Medulla oblongata (tissue), 1 donor: ENCODE measurements around the gene TCEANC2.
"Not testable (repeated sequence)": the region's sequence is repeated elsewhere in the genome, so short reads cannot be mapped to it uniquely, and the experiment has no call there.

ENCODE experiments used
- DNase-seq: peaks from one replicate; pipeline ENCODE4 v3.0.0-alpha.2; 2015; ENCODE audit errors: extremely low spot score

The TCEANC2 gene

DNA sequence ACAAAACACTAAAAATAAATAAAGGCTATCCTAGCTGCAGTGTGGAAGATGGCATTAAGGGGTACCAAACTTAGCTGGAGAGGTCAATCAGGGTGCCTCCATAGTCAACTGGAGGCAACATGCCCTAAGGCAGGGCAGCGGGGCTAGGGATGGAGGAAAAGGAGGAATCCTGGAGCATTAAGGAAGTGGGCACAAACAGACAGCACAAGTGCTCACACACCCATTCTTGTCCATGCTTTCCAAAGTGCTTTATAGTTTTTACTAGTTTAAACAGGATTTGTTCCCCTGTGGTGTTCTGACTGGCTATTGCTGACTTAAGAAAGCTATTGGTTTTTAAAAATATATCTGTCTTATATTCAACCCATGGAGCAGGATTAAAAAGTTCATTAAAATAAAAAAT lies 33.3 kb downstream of the TCEANC2 start:
- no peak for DNase-seq

DNA sequence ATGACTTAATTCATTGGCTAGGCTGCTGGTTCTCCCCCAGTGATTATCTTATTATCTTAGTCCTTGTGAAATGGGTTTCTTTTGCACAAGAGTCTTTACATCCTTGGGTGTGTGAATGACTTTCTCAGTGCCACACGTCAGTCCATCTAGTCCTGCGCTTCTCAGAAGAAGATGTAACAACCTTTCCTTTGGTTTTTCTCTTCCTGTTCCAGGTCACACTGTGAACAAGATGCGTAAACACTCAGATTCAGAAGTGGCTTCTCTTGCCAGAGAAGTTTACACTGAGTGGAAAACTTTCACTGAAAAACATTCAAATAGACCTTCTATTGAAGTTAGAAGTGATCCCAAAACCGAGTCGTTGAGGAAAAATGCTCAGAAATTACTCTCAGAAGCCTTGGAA lies 35.0 kb downstream of the TCEANC2 start:
- no peak for DNase-seq

DNA sequence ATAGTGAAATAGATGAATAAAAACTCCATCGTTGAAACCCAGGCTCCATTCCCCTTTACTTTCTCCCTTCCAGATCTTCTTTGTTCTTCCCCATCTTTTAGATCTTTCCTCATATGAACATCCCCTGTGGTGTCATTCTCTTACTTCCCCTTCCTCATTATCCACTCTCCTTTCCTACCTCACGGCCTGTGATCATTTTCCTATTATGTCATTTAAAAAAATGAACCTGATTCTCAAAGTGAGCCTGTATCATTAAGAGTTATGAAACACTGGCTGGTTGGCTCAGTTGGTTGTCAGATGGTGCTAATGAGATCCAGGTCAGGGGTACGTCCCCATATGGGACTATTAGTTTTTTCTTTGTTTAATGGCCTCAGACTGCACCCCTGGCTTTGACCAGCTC lies 38.3 kb downstream of the TCEANC2 start:
- no peak for DNase-seq

DNA sequence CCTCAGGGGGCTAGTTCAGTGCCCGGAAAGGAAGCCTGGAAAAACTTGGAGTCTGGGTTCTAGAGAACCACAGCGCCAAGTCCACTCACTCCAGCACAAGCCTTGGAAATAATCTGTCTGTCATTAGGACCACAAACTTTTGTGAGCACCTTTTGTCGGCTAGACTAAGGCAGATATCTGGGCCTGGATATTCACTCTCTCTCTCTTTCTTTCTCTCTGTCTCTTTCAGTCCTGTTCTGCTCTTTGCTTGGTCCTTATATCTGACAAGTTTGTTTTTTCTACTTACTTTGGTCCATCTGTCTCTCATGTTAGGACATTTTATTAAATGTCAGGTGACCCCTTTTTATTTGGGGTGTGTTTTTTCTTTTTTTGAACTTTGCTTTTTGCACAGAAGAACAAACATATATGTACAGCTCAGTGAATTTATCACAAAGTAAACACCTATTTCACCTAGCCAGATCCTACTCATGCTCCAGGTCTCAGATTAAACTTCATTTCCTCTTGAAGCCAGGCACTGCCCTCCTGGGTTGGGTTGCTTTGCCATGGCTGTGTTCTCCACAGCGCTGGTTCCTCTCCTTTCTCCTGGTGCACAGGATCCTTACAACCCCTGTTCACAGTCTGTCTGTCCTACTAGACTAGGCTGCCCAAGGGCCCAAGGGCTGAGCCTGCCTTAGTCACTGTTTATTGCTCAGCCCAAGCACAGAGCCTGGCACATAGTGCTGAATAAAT lies 40.8 kb downstream of the TCEANC2 start:
- no peak for DNase-seq

DNA sequence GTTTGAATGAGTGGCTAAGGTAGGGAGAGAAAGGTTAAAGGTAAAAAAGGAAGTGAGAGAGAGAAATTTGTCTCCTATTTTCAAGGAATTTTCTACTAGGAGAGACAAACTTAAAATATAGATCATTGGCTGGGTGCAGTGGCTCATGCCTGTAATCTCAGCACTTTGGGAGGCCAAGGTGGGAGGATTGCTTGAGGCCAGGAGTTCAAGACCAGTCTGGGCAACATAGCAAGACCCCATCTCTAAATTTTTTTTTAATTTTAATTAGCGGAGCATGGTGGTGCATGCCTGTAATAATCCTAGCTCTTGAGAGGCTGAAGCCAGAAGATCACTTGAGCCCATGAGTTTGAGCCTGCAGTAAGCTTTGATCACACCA lies 41.3 kb downstream of the TCEANC2 start:
- DNase-seq: not testable (repeated sequence)

DNA sequence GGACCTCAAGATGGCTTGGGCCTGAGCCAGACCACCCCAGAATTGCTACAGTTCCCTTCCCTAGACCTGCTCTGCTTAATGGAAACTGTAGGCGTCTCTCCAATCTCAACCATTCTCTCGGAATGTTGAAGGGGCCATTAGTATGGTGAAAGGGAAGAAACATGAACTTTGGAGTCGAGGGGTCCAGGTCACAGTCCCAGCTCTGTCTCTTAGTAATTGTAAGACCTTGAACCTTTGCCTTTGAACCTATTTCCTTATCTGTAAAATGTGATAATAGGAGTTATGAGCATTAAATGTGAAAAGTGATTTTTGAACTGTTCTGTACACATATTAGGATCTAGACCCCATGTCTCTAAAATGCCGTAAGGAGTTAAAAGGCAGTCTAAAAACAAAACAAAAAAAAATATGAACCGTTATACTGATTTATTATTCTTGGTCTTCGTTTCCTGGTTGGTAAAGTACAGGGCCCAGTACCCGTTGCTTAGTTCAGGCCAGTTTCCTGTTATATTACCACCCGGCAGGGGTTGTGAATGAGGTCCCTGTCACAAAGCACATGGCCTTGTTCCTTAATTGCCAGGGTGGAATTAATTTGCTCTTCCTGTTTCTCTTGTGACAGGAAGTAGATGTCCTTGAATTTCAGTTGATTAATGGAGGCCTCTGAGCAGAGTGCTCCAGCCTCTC lies 42.3 kb downstream of the TCEANC2 start:
- DNase-seq: no peak

DNA sequence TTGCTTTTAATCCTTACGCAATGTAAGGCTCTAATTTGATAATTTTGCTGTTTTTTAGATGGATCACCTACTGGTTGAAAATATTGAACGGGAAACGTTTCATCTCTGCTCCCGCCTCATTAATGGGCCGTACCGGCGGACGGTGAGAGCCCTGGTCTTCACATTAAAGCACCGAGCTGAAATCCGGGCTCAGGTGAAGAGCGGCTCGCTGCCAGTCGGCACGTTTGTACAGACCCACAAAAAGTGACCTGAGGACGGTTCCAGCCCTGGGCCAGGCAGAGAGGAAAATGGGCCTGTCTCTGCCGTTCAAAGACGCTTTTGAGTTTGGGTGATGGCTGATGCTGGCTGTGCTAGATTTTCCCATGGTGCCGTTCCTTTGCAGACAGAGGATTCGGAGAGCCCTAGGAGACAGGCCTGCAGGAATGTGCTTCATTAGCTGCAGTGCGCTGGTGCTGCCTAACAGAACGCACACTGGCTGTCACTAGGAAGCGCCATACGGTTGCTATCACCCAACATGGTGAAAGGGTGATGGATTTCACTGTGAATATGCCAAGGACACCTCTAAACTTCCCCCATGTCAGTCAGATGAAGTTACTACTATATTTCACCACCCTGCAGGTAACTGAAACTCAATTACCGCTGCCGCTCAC lies 42.9 kb downstream of the TCEANC2 start:
- DNase-seq: no peak

DNA sequence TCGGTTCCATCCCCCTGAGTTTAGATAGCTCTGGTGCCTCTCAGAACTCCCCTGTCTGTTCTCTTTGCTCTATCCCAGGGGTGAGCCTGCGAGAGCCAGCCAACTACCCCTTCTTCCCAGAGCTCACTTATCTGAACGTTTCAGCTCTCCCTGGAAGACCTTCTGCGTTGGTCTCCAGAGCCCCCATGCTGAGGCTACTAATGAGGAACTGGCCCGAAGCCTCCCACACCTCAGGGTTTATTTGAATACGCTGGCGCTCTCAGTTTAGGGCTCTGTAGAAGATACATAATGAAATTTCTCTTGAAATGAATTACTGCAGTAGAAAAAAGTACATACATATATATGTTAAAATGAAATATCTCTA lies 43.5 kb downstream of the TCEANC2 start:
- DNase-seq: no peak

DNA sequence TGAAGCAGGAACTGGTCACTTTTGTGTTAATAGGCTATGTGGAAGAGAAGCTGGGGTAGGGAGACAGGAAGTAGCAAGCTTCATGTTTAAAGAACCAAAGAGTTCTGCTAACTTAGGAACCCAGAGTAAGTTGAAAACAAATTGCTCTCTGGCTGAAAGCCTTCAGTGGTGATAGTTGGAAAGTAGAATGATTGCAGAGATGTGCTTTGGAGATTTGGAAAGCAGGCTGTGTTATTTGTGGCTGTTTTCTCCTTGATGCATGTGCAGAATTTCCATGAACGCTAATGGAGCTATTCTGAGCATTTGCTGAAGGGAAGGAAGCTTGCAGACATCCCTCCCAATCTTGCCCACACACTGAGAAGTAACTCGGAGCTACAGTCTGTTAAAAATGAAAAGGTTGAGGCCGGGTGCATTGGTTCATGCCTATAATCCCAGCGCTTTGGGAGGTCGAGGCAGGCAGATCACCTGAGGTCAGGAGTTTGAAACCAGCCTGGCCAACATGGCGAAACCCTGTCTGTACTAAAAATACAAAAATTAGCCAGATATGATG lies 45.7 kb downstream of the TCEANC2 start:
- no peak for DNase-seq

DNA sequence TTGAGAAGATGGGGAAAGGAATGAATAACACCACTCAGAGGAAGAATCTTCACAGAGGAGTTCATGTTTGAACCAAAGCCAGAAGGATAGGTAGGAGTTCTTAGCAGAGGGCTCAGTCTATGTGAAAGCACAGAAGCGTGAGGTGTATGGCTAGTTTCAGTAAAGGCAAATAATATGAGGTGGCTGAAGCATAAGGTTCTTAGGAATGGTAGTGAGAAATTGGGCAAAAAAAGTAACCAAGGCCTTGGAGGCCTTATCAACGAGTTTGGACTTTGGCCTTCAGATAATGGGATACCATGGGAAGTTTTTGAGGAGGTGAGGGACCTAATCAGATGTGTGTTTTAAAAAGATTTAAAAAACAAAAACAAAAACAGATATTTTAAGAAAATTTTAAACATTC lies 47.1 kb downstream of the TCEANC2 start:
- DNase-seq: no peak

DNA sequence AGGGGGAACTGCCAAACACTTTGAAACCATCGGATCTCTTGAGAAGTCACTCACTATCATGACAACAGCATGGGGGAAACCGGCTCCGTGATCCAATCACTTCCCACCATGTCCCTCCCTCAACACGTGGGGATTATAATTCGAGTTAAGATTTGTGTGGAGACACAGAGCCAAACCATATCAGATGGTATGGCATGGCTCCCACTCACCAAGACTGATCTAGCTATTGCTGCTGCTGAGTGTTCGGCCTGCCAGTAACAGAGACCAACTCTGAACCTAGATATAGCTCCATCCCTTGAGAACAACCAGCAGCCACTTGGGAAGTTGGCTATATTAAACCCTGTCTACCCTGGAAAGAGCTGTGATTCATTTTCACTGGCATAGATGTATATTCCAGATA lies 50.0 kb downstream of the TCEANC2 start:
- DNase-seq: no peak

DNA sequence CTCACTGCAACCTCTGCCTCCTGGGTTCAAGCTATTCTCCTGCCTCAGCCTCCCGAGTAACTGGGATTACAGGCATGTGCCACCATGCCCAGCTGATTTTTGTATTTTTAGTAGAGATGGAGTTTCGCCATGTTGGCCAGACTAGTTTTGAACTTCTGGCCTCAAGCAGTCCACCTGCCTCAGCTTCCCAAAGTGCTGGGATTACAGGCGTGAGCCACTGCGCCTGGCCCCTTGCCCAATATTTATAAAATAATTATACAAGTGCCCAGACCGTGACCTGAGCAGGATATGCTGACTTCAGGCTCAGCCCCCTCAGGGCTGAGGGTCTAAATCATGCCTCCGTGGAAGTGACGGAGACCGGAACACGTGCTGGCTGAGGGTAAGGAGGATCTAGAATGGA lies 51.2 kb downstream of the TCEANC2 start:
- DNase-seq: not testable (repeated sequence)

DNA sequence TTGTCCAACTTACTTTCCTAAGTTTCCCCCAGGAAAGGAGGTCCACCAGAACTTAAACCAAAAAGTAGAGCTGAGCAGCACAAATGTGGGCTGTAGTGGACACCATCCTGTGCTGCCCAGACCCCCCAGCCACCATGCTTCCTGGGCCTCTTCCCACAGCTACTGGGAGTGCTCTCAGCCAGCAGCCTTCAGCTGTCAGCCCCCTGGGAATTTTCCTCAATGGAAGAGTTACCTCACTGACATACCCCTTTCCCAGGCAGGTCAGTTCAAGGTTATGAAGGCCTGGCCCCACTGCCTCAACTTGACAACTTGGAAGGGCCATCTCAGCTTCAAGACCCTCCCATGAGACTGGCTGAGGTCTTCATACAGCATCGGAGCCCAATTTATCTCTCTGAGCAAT lies 51.7 kb downstream of the TCEANC2 start:
- no peak for DNase-seq

DNA sequence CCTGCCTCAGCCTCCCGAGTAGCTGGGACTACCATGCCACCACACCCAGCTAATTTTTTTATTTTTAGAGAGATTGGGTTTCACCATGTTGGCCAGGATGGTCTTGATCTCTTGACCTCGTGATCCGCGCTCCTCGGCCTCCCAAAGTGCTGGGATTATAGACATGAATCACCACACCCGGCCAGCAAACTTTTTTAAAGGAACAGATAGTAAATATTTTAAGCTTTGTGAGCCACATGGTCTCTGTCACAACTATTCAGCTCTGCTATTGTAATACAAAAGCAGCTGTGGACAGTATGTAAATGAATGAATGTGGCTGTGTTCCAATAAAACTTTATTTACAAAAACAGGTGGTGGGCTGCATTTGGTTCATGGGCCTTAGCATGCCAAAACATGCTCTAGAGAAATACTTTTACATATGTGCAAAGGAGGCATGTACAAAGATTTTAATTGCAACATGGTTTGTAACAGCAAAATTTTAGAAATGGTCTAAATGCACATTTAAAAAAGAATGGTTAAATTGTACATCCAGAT lies 52.4 kb downstream of the TCEANC2 start:
- DNase-seq: no peak

DNA sequence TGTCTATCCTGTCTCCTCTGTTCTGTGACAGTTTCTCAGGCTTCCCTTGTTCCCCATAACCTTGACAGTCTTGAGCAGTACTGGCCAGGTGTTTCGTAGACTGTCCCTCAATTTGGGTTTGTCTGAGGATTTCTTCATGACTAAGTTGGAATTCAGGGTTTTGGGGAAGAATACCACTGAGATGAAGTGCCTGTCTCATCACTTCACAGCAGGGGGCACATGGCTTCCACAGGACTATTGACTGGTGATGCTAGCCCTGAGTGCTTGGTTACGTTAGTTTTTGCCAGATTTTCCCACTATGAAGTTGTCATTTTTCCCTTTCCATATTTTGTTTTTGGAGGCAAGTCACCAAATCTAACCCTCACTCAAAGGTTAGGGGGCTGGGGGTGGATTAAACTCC lies 53.7 kb downstream of the TCEANC2 start:
- no peak for DNase-seq

DNA sequence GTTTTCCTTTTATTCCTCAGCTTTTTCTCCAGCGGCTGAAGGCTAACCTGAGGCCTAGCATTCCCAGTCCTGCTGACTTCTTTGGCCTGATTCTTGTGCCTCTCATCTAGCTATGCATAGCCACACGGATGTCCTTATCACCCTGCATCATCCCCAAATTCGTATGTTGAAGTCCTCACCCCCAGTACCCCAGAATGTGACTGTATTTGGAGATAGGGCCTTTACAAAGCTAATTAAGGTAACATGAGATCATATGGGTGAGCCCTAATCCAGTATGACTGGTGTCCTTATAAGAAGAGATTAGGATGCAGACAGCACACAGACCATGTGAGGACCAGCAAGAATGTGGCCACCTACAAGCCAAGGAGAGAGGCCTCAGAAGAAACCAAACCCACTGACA lies 54.7 kb downstream of the TCEANC2 start:
- DNase-seq: no peak

DNA sequence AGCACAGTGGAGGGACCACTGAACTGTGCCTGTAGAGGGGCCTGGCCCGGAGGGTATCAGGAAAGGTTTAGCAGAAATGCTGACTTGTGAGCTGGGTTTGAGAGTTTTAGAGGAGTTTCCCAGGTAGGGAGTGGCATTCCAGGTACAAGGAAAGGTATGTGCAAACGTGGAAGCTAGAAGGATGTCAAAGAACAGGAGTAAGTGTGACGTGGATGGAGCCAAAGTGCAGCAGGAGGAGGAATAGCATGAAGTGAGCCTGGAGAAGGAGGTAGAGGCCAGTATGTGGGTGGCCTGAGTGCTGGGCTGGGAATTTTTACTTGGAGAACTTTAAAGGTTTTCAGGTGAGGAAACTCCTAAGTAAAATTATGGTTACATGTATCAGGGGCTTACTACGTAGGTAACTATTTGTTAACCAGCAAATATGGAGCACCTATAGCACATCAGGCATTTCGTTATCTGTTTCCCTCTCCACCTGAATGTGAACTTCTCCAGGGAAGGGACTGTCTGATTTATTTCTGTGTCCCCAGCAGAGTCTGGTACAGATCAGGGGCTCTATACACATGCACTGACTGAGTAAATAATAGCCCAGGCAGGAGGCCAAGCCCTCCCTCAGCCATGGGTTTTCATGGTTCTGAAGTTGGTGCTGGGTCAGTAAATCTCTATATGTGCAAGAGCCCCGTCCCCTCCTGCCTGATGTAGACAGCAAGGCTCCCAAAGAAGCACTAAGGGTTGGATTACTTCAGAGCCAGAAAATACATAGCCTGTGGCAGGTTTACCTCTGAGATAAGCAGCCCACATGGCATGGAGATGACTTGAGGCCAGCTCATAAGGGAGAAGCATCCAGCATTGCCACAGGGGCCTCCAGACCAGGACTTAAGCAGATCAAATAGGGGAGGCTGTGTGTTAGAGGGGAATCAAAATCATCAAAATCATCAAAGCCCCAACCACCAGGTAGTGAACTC lies 56.0 kb downstream of the TCEANC2 start:
- DNase-seq: no peak

DNA sequence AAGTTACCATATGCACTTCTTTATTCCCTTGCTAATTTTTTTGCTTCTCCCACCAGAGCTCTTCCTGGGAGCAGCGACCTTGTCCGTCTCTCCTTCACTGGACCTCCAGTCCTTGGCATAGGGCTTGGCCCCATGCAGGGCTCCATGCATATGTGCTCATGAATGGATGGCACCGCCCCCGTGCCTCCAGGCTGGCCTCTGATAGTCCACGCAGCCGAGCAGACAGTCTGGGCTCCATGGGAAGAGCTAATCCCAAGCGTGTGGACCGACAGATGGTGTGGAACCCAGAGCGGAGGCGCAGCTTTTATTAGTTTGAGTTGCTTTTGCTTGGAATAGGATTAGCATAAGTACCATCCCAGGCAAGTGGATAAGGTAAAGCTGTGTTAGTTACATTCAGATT lies 57.6 kb downstream of the TCEANC2 start:
- DNase-seq: no peak

DNA sequence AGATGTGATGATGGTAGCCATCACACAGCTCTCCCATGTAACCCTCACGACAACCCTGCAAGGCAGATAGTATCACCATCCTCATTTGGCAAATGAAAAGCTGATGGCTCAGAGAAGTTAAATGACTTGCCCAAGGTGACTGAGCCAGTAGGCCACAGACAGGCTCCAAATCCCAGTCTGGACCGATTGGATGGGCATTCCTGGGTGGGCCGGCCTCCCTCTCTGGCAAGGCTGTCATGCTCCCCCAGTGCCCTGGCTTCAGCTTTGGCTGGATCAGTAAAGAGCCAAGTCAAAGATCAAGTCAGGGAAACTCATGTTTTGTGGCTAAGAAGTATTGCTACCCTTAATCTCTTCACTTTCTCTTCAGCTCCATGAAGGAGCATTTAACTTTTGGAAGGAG lies 58.2 kb downstream of the TCEANC2 start:
- no peak for DNase-seq

DNA sequence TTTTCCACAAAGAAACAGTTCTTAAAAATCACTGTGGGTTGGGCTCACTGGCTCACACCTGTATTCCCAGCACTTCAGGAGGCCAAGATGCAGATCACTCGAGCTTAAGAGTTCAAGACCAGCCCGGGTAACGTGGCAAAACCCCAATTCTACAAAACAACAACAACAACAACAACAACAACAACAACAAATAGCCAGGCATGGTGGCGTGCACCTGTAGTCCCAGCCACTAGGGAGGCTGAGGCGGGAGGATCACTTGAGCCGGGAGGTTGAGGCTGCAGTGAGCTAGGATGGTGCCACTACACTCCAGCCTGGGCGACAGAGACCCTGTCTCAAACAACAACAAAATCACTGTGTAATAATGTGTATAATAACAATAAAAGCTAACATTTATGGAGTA lies 58.6 kb downstream of the TCEANC2 start:
- DNase-seq: no peak

DNA sequence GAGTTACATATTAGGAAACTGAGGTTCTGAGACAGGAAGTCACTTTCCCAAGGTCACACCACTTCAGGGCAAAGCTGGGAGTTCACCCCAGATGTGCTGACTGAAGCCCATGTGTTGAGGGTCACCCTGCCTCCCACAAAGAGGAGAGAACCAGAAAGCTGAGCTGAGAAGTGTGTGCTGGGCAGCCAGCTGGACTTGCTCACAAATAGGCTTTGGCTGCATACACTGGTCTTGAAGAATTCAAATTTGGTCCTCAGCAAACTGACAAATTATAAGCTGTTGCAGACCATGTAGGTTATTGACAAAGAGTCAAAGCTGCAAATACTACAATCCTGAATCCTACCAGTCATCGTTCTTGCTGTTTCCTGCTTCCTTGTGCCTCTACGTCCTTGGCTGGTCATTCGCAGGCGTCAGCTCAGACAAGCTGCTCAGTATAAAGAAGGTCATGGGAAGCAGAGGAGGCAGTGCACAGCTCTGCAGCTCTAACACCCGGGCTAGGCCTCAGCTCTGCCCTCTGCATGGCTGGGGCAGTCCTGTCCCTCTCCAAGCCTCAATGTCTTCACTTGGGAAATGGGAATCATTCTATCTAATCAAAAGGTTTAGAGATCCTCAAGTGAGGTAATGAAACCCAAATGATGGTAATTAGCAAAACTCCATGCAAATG lies 59.4 kb downstream of the TCEANC2 start:
- DNase-seq: no peak
